Trophoblast cell (in vitro differentiated cells and primary cell): Measurements from ENCODE around the gene GJD3.
A peak's percentile ranks its signal among the peaks of the same experiment; 100 is the strongest.
"Not testable (repeated sequence)": the region's sequence is repeated elsewhere in the genome, so short reads cannot be mapped to it uniquely, and the experiment has no call there.

Experiments used
- DNase-seq, 2 donors: peaks; one replicate each; pipeline ENCODE4 v3.0.0-alpha.2; 2016
- H2AFZ ChIP-seq: 2 replicates; pipeline ENCODE4 v1.6.1; 2013; ENCODE audit warnings: low read length, moderate library complexity, mild to moderate bottlenecking; ENCODE audit not compliant: insufficient read depth, poor library complexity
- H2AK5ac ChIP-seq: 2 replicates; pipeline ENCODE4 v1.6.1; 2013; ENCODE audit warnings: mild to moderate bottlenecking, low read length
- H2BK120ac ChIP-seq: 2 replicates; pipeline ENCODE4 v1.6.1; 2013; ENCODE audit warnings: low read length, mild to moderate bottlenecking, moderate library complexity; ENCODE audit not compliant: insufficient read depth, poor library complexity
- H2BK12ac ChIP-seq: 2 replicates; pipeline ENCODE4 v1.6.1; 2013; ENCODE audit warnings: mild to moderate bottlenecking, low read length, moderate library complexity
- H2BK5ac ChIP-seq: 2 replicates; pipeline ENCODE4 v1.6.1; 2013; ENCODE audit warnings: low read length, low read depth, moderate library complexity, mild to moderate bottlenecking; ENCODE audit not compliant: poor library complexity
- H3K14ac ChIP-seq: 2 replicates; pipeline ENCODE4 v1.6.1; 2013; ENCODE audit warnings: mild to moderate bottlenecking, low read length
- H3K18ac ChIP-seq: 2 replicates; pipeline ENCODE4 v1.6.1; 2013; ENCODE audit warnings: mild to moderate bottlenecking, low read length
- H3K23ac ChIP-seq: 2 replicates; pipeline ENCODE4 v1.6.1; 2013; ENCODE audit warnings: low read length
- H3K27ac ChIP-seq: 2 replicates; pipeline ENCODE4 v1.5.1; 2013; ENCODE audit warnings: low read depth, mild to moderate bottlenecking, inconsistent platforms, low read length, moderate library complexity
- H3K27me3 ChIP-seq: 2 replicates; pipeline ENCODE4 v1.6.1; 2013; ENCODE audit warnings: inconsistent platforms, mild to moderate bottlenecking, low read length, moderate library complexity; ENCODE audit not compliant: insufficient read depth
- H3K36me3 ChIP-seq, 2 experiments: 1 replicate in 1 of 2; 2 replicates in 1 of 2; pipeline ENCODE4 v1.6.1; 2013; ENCODE audit warnings: low read length in 2 of 2, mild to moderate bottlenecking in 2 of 2, moderate library complexity in 1 of 2; ENCODE audit not compliant: insufficient read depth in 2 of 2, control insufficient read depth in 1 of 2
- H3K4ac ChIP-seq: 2 replicates; pipeline ENCODE4 v1.6.1; 2013; ENCODE audit warnings: low read depth, mild to moderate bottlenecking, low read length, moderate library complexity
- H3K4me1 ChIP-seq, 2 experiments: 1 replicate in 1 of 2; 2 replicates in 1 of 2; pipeline ENCODE4 v1.6.1; 2013; ENCODE audit warnings: low read length in 2 of 2, mild to moderate bottlenecking in 2 of 2, moderate library complexity in 1 of 2; ENCODE audit not compliant: insufficient read depth in 2 of 2, control insufficient read depth in 1 of 2
- H3K4me2 ChIP-seq: 2 replicates; pipeline ENCODE4 v1.6.1; 2013; ENCODE audit warnings: inconsistent platforms, mild to moderate bottlenecking, low read length, moderate library complexity
- H3K4me3 ChIP-seq: 2 replicates; pipeline ENCODE4 v1.5.1; 2013; ENCODE audit warnings: mild to moderate bottlenecking, low read depth, low read length, inconsistent platforms
- H3K79me1 ChIP-seq: one replicate; pipeline ENCODE4 v1.6.1; 2013; ENCODE audit warnings: low read length
- H3K79me2 ChIP-seq: 2 replicates; pipeline ENCODE4 v1.6.1; 2013; ENCODE audit warnings: low read length, mild to moderate bottlenecking; ENCODE audit not compliant: control insufficient read depth, insufficient read depth, poor library complexity
- H3K9ac ChIP-seq: 2 replicates; pipeline ENCODE4 v1.6.1; 2013; ENCODE audit warnings: mild to moderate bottlenecking, low read length
- H3K9me3 ChIP-seq: 2 replicates; pipeline ENCODE4 v1.6.1; 2013; ENCODE audit warnings: low read depth, mild to moderate bottlenecking, control low read depth, inconsistent platforms, low read length; ENCODE audit not compliant: insufficient read depth
- H4K12ac ChIP-seq: 2 replicates; pipeline ENCODE4 v1.6.1; 2013; ENCODE audit warnings: low read depth, mild to moderate bottlenecking, low read length, moderate library complexity
- H4K8ac ChIP-seq: 2 replicates; pipeline ENCODE4 v1.6.1; 2013; ENCODE audit warnings: low read depth, mild to moderate bottlenecking, low read length, moderate library complexity
- H4K91ac ChIP-seq: one replicate; pipeline ENCODE4 v1.6.1; 2013; ENCODE audit warnings: low read depth, mild to moderate bottlenecking, low read length, moderate library complexity
- WGBS: extraction: QIAGEN DNeasy Blood & Tissue Kit; methylation state at CpG from one replicate; pipeline ENCODE4 v1.1.7; 2013; ENCODE audit warnings: missing lambda C conversion rate; ENCODE audit not compliant: insufficient read length, insufficient coverage; ENCODE audit errors: extremely low coverage; 5-methylcytosine and 5-hydroxymethylcytosine counted together

The GJD3 gene

DNA sequence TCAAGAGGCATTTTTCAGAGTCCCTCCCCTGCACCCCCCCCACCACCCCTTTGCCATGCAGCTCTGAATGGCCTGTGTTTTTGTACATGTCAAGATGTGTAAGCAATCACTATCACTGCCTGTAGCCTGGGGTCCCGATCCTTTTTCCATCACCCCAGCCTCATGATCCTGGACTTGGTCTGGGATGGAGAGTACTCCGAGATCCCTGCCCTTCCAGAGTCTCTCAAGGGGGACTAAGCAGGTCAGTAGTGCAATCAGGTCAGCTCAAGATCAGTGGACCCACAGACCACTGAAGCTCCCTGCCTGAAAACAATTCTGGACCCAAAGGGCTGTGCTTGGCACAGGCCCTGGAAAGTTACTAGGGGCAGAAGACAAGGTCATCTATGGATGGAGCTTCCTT lies 7.5 kb upstream of the GJD3 start:
- Histone ChIP-seq H3K23ac (no peak overlapping the region), H3K27me3 (no peaks in the 10 kb centered on the region), H3K9me3 (peaks cover 8% of the 10 kb centered on the region), H4K8ac (no peak overlapping the region), H3K18ac (no peak overlapping the region), H2BK12ac (peak overlapping the region; percentile 19), H3K9ac (no peak overlapping the region), H4K12ac (no peak overlapping the region), H2AK5ac (no peak overlapping the region), H3K14ac (peak overlapping the region; percentile 40), H4K91ac (peak overlapping the region; percentile 30), H3K4me3 (no peak overlapping the region), H3K4me2 (no peak overlapping the region), H2BK120ac (peak overlapping the region; percentile 56), H3K27ac (peak overlapping the region; percentile 55), H2AFZ (no peak overlapping the region), H3K79me1 (peaks cover 7% of the 10 kb centered on the region), H2BK5ac (peak overlapping the region; percentile 70), H3K4ac (no peak overlapping the region), H3K4me1 (peaks cover 3 to 4% of the 10 kb centered on the region in 2 experiments), H3K36me3 (no peaks in the 10 kb centered on the region), H3K79me2 (no peaks in the 10 kb centered on the region)
- DNase-seq = no peak
- WGBS = no CpG with 5 or more reads among the region's 2 CpGs

DNA sequence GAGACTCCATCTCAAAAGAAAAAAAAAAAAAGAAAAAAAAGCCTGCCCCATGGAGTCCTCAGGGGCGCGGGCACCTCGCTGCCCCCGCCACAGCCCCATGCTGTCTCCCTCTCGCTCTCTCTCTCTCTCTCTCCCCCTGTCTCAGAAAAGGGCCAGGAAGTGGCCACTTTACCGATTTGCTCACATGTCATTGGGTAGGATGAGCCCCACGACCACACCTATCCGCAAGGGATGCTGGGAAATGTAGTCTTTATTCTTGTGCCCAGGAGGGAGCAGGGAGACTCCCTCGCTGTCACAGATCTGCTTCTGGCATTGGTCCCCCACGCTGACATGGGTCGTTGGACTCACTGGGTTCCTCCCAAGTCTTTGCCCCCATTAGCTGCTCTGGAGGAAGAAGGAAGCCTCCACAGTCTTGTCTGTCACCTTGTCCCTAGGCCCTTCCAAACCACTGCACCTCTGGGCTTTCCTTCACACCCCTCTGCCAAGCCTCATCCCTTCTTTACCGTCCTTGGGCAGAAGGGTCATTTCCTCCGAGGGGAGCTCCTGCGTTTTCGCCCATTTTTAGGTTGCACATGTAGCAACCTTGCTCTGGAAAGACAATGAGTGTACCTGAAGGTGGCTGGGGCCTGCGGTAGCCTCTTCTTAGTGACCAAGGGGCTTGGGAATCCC lies 6.9 kb upstream of the GJD3 start:
- Histone ChIP-seq H3K23ac (no peak overlapping the region), H2AK5ac (no peak overlapping the region), H3K9ac (no peak overlapping the region), H2BK5ac (no peak overlapping the region), H2AFZ (no peak overlapping the region), H3K79me2 (no peaks in the 10 kb centered on the region), H3K4me1 (peaks cover 3 to 4% of the 10 kb centered on the region in 2 experiments), H2BK120ac (peak overlapping the region; percentile 8), H3K9me3 (peaks cover 8% of the 10 kb centered on the region), H3K4me3 (no peak overlapping the region), H3K36me3 (no peaks in the 10 kb centered on the region), H4K91ac (peak overlapping the region; percentile 58), H3K79me1 (peaks cover 7% of the 10 kb centered on the region), H3K14ac (peak overlapping the region; percentile 54), H3K4ac (no peak overlapping the region), H3K4me2 (no peak overlapping the region), H2BK12ac (peak overlapping the region; percentile 51), H3K27ac (no peak overlapping the region), H3K27me3 (no peaks in the 10 kb centered on the region), H3K18ac (no peak overlapping the region), H4K8ac (no peak overlapping the region), H4K12ac (no peak overlapping the region)
- WGBS = no CpG with 5 or more reads among the region's 16 CpGs
- DNase-seq = peak in 1 of 2 donors; percentile 11

DNA sequence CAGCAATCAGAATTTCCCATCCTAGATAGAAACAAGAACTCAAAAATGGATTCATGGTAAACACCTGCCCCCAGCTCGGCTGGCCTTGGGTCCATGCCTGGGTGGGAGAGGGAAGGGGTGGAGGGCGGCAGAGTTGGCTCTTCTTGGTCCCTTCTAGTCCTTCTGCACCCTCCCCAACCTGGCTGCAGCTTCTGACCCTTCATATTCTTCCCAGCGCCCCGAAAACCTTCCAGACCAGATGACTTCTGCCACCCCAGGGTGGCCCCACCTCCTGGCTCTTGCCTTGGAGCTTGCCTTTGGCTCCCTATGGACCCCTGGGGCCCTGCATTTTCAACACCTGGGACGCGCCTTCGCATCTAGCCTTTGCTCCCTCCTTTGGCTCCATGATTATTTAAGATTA lies 5.4 kb upstream of the GJD3 start:
- Histone ChIP-seq H3K4me2 (no peak overlapping the region), H3K23ac (no peak overlapping the region), H3K9me3 (peaks cover 8% of the 10 kb centered on the region), H3K4me3 (no peak overlapping the region), H2AFZ (no peak overlapping the region), H3K27me3 (no peaks in the 10 kb centered on the region), H3K27ac (no peak overlapping the region), H3K14ac (no peak overlapping the region), H4K12ac (no peak overlapping the region), H4K91ac (no peak overlapping the region), H2BK5ac (no peak overlapping the region), H3K4ac (no peak overlapping the region), H3K4me1 (peaks cover 3 to 4% of the 10 kb centered on the region in 2 experiments), H3K79me2 (no peaks in the 10 kb centered on the region), H2BK12ac (no peak overlapping the region), H3K9ac (no peak overlapping the region), H3K18ac (no peak overlapping the region), H2AK5ac (no peak overlapping the region), H3K36me3 (no peaks in the 10 kb centered on the region), H4K8ac (no peak overlapping the region), H3K79me1 (peaks cover 7% of the 10 kb centered on the region), H2BK120ac (no peak overlapping the region)
- no peak for DNase-seq
- WGBS = no CpG with 5 or more reads among the region's 7 CpGs

DNA sequence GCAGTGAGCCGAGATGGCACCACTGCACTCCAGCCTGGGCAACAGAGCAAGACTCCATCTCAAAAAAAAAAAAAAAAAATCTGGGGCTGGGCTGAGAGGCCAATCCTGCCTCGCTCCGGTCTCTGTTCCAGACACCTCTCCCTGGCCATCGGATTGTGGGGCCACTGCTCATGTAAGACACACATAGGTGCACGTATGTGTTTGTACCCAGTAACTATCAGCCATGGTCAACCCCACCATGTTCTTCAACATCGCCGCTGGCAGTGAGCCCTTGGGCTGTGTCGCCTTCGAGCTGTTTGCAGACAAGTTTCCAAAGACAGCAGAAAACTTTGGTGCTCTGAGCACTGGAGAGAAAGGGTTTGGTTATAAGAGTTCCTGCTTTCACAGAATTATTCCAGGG lies 3.2 kb upstream of the GJD3 start:
- H3K27me3 ChIP-seq, H3K23ac ChIP-seq, H3K4me3 ChIP-seq, H3K4ac ChIP-seq, H3K14ac ChIP-seq, H3K9me3 ChIP-seq, H3K79me2 ChIP-seq, H3K9ac ChIP-seq, H3K36me3 ChIP-seq, H3K4me2 ChIP-seq, H3K18ac ChIP-seq, H3K27ac ChIP-seq, H2BK120ac ChIP-seq, H2BK12ac ChIP-seq, H4K91ac ChIP-seq, H4K8ac ChIP-seq, DNase-seq, H2AK5ac ChIP-seq, H2BK5ac ChIP-seq, H2AFZ ChIP-seq, H4K12ac ChIP-seq: not testable (repeated sequence)
- peaks cover 9 to 13% of the 10 kb centered on the region in 2 experiments for H3K4me1 ChIP-seq
- WGBS = no CpG with 5 or more reads among the region's 9 CpGs
- peaks cover 12% of the 10 kb centered on the region for H3K79me1 ChIP-seq
